ENCODE results near the gene FBXL14.

Gene FBXL14

GRCh38 chr12:1638203-1638602 is 43.8 kb upstream of the FBXL14 start:
- no peak for TF ChIP-seq CTCF (conservative IDR thresholded peaks at IDR 0.05)
- no peak overlapping the region for H3K27ac ChIP-seq

GRCh38 chr12:1635301-1636095 is 41.1 kb upstream of the FBXL14 start:
- TF ChIP-seq CTCF (conservative IDR thresholded peaks at IDR 0.05), result no peak
- H3K27ac ChIP-seq, result no peak overlapping the region

GRCh38 chr12:1634590-1635191 is 40.3 kb upstream of the FBXL14 start:
- no peak overlapping the region for H3K27ac ChIP-seq
- peak; percentile 98 for TF ChIP-seq CTCF (conservative IDR thresholded peaks at IDR 0.05)

GRCh38 chr12:1634149-1634548 is 39.8 kb upstream of the FBXL14 start:
- TF ChIP-seq CTCF (conservative IDR thresholded peaks at IDR 0.05), result no peak
- no peak overlapping the region for H3K27ac ChIP-seq

GRCh38 chr12:1633459-1633858 is 39.1 kb upstream of the FBXL14 start:
- no peak for TF ChIP-seq CTCF (conservative IDR thresholded peaks at IDR 0.05)
- H3K27ac ChIP-seq, result no peak overlapping the region

- H3K27ac ChIP-seq, result no peak overlapping the region
- TF ChIP-seq CTCF (conservative IDR thresholded peaks at IDR 0.05), result no peak
Measured at GRCh38 chr12:1632702-1633101, 38.3 kb upstream of the FBXL14 start.

GRCh38 chr12:1630827-1631591 is 36.6 kb upstream of the FBXL14 start:
- no peak for TF ChIP-seq CTCF (conservative IDR thresholded peaks at IDR 0.05)
- H3K27ac ChIP-seq, result peak overlapping the region; percentile 62; the same call in 1 of the 2 replicates
